ENCODE data around the gene ARRDC3. TPM values are rescaled to one million over a fixed set of nuclear protein-coding genes. Genes with fewer than 3 reads are reported as not detected.

Gene ARRDC3
- total RNA-seq, 1 experiment from 2014 or later = 2.8 TPM

- Histone ChIP-seq H4K91ac (ENCODE audit: insufficient read length, low read depth, low read length) (no peak overlapping the region), H3K18ac (ENCODE audit: insufficient read length, low read depth, low read length) (no peak overlapping the region), H3K14ac (ENCODE audit: insufficient read depth, low read length) (no peak overlapping the region), H2BK20ac (ENCODE audit: low read depth, low read length, poor library complexity, severe bottlenecking) (no peak overlapping the region), H3K4ac (ENCODE audit: low read depth, low read length) (no peak overlapping the region), H2BK5ac (ENCODE audit: insufficient read length, low read length) (no peak overlapping the region), H3K9me3 (ENCODE audit: control insufficient read depth, low read depth, low read length) (no peaks in the 10 kb centered on the region), H2AK5ac (ENCODE audit: insufficient read length, low read length) (no peak overlapping the region), H4K8ac (replicated peaks; ENCODE audit: insufficient read length, low read depth, low read length) (no peak overlapping the region), H3K56ac (ENCODE audit: insufficient read length, low read depth, low read length) (no peak overlapping the region), H3K27ac (ENCODE audit: insufficient read length, low read depth, low read length) (no peak overlapping the region), H4K20me1 (ENCODE audit: control insufficient read depth, insufficient read depth, insufficient read length) (no peaks in the 10 kb centered on the region), H3K9ac (ENCODE audit: extremely low read depth, insufficient read length, low read length) (no peak overlapping the region), H2BK12ac (ENCODE audit: insufficient read length, low read depth, low read length) (no peak overlapping the region), H3K79me2 (ENCODE audit: insufficient read depth, low read length) (no peaks in the 10 kb centered on the region), H3K23me2 (ENCODE audit: insufficient read length, low read depth, low read length, poor library complexity, severe bottlenecking) (no peaks in the 10 kb centered on the region), H3K4me1 (ENCODE audit: insufficient read depth, low read length) (no peaks in the 10 kb centered on the region; the same call in 1 of the 2 replicates), H3T11ph (ENCODE audit: low read length) (no peak overlapping the region), H3K79me1 (ENCODE audit: insufficient read depth, low read depth, low read length, poor library complexity, severe bottlenecking) (no peaks in the 10 kb centered on the region), H3K27me3 (ENCODE audit: insufficient read depth, low read length) (no peaks in the 10 kb centered on the region), H3K23ac (ENCODE audit: insufficient read length, low read depth, low read length) (no peak overlapping the region), H4K5ac (ENCODE audit: insufficient read length, low read depth, low read length) (no peak overlapping the region), H2AFZ (ENCODE audit: low read length) (no peak overlapping the region), H2BK15ac (ENCODE audit: low read depth, low read length) (no peak overlapping the region), H2BK120ac (ENCODE audit: low read depth, low read length, poor library complexity, severe bottlenecking) (no peak overlapping the region), H3K4me2 (ENCODE audit: insufficient read depth, insufficient read length, low read length) (no peak overlapping the region)
- TF ChIP-seq CTCF (conservative IDR thresholded peaks at IDR 0.05) = no peak
- Mint-ChIP-seq H3K9me3 (peaks cover 0 to 1% of the 10 kb centered on the region in 2 experiments; a peak in 1 of 5 replicates), H3K4me3 (no peak overlapping the region), H3K27ac (no peak overlapping the region; a peak in 1 of 7 replicates), H3K36me3 (ENCODE audit: insufficient read depth in 1 of 3, low read depth in 3 of 3) (0 out of 7 replicates have a peak, but pooled peaks cover 0 to 1% (median 0%) of the 10 kb centered on the region in 3 experiments), H3K4me1 (peaks cover 8 to 12% of the 10 kb centered on the region in 2 experiments), H3K27me3 (ENCODE audit: low read depth) (no peaks in the 10 kb centered on the region)
- DNase-seq = no peak
These were observed 35.0 kb upstream of the ARRDC3 start for GRCh38 chr5:91418158-91418557.

All from H9 (cell line).